Measurements from ENCODE around the gene SLC15A4.

Gene SLC15A4

GRCh38 chr12:128791395-128792322 is 32.1 kb downstream of the SLC15A4 start:
- Histone ChIP-seq H3K4me2 (no peak overlapping the region), H3K9ac (no peak overlapping the region), H3K27ac (no peak overlapping the region), H4K20me1 (ENCODE audit: insufficient read depth) (no peaks in the 10 kb centered on the region), H3K36me3 (ENCODE audit: insufficient read depth) (no peaks in the 10 kb centered on the region), H2AFZ (ENCODE audit: low read depth) (no peak overlapping the region), H3K4me1 (ENCODE audit: low read depth, poor library complexity, severe bottlenecking) (no peaks in the 10 kb centered on the region), H3K4me3 (IDR thresholded peaks at IDR 0.05; ENCODE audit: insufficient read depth, low read depth, low read length) (no peak overlapping the region), H3K79me2 (ENCODE audit: insufficient read depth, low read depth) (no peaks in the 10 kb centered on the region), H3K27me3 (ENCODE audit: insufficient read depth, low read depth) (no peaks in the 10 kb centered on the region)
- TF ChIP-seq, protein P1, sequence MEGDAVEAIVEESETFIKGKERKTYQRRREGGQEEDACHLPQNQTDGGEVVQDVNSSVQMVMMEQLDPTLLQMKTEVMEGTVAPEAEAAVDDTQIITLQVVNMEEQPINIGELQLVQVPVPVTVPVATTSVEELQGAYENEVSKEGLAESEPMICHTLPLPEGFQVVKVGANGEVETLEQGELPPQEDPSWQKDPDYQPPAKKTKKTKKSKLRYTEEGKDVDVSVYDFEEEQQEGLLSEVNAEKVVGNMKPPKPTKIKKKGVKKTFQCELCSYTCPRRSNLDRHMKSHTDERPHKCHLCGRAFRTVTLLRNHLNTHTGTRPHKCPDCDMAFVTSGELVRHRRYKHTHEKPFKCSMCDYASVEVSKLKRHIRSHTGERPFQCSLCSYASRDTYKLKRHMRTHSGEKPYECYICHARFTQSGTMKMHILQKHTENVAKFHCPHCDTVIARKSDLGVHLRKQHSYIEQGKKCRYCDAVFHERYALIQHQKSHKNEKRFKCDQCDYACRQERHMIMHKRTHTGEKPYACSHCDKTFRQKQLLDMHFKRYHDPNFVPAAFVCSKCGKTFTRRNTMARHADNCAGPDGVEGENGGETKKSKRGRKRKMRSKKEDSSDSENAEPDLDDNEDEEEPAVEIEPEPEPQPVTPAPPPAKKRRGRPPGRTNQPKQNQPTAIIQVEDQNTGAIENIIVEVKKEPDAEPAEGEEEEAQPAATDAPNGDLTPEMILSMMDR (conservative IDR thresholded peaks at IDR 0.05; ENCODE audit: low read depth, low read length): no peak

DNA sequence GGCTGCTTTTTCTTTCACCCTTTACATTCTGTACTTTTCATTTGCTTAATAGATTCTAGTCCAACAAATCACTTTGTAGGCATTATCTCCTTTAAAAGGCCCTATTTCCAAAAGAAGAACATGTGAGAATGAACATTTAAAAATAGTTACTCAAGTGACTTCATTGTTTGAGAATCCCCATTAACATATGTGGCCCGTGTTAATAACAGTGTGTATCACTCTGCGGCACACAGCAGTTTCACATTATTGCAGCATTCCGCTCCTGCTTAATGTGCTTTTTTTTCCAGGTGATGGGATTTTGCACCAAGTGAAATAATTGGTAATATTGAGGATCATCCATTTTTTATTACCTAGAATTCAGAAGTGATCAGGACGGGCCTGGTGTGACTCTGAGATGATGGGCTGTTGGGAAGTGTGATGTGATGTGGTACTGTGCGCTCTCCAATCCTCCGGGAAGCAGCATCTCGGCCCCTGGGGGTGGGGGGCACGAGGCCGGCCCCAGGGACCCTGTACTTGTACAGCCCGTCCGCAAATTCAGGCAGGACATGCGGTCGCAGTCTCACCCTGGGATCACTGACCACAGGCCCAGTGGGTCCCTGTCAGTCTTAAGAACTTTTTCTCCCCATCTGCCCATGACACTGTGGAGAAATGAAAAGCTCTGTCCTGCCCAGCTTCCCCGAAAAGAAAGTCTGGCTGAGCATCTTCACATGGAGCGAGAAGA is 32.9 kb downstream of the SLC15A4 start:
- Histone ChIP-seq H3K27ac (no peak overlapping the region), H3K4me3 (IDR thresholded peaks at IDR 0.05; ENCODE audit: insufficient read depth, low read depth, low read length) (no peak overlapping the region), H3K4me1 (ENCODE audit: low read depth, poor library complexity, severe bottlenecking) (no peaks in the 10 kb centered on the region), H3K27me3 (ENCODE audit: insufficient read depth, low read depth) (no peaks in the 10 kb centered on the region), H3K9ac (no peak overlapping the region), H3K36me3 (ENCODE audit: insufficient read depth) (no peaks in the 10 kb centered on the region), H3K79me2 (ENCODE audit: insufficient read depth, low read depth) (no peaks in the 10 kb centered on the region), H4K20me1 (ENCODE audit: insufficient read depth) (no peaks in the 10 kb centered on the region), H3K4me2 (no peak overlapping the region), H2AFZ (ENCODE audit: low read depth) (no peak overlapping the region)
- TF ChIP-seq, protein P1 (conservative IDR thresholded peaks at IDR 0.05; ENCODE audit: low read depth, low read length): no peak

- no peaks in the 10 kb centered on the region for H3K4me1 ChIP-seq (ENCODE audit: low read depth, poor library complexity, severe bottlenecking)
- H3K4me3 ChIP-seq (IDR thresholded peaks at IDR 0.05; ENCODE audit: insufficient read depth, low read depth, low read length): no peak overlapping the region
- H3K27ac ChIP-seq: no peak overlapping the region
- no peaks in the 10 kb centered on the region for H3K27me3 ChIP-seq (ENCODE audit: insufficient read depth, low read depth)
- H3K36me3 ChIP-seq (ENCODE audit: insufficient read depth): no peaks in the 10 kb centered on the region
- TF ChIP-seq, protein P1 (conservative IDR thresholded peaks at IDR 0.05; ENCODE audit: low read depth, low read length): no peak
- H4K20me1 ChIP-seq (ENCODE audit: insufficient read depth): no peaks in the 10 kb centered on the region
- no peak overlapping the region for H2AFZ ChIP-seq (ENCODE audit: low read depth)
- H3K9ac ChIP-seq: no peak overlapping the region
- H3K4me2 ChIP-seq: no peak overlapping the region
- no peaks in the 10 kb centered on the region for H3K79me2 ChIP-seq (ENCODE audit: insufficient read depth, low read depth)
Measured at GRCh38 chr12:128790221-128790620, 33.5 kb downstream of the SLC15A4 start.

GRCh38 chr12:128789356-128789929 is 34.3 kb downstream of the SLC15A4 start:
- Histone ChIP-seq H3K4me2 (no peak overlapping the region), H3K9ac (no peak overlapping the region)
- TF ChIP-seq, protein P1 (conservative IDR thresholded peaks at IDR 0.05; ENCODE audit: low read depth, low read length): no peak

More at GRCh38 chr12:128789356-128789929, 34.3 kb downstream of the SLC15A4 start:
- Histone ChIP-seq H3K79me2 (ENCODE audit: insufficient read depth, low read depth) (no peaks in the 10 kb centered on the region), H4K20me1 (ENCODE audit: insufficient read depth) (no peaks in the 10 kb centered on the region), H3K27me3 (ENCODE audit: insufficient read depth, low read depth) (no peaks in the 10 kb centered on the region), H3K4me3 (IDR thresholded peaks at IDR 0.05; ENCODE audit: insufficient read depth, low read depth, low read length) (no peak overlapping the region), H3K4me1 (ENCODE audit: low read depth, poor library complexity, severe bottlenecking) (no peaks in the 10 kb centered on the region), H2AFZ (ENCODE audit: low read depth) (no peak overlapping the region), H3K27ac (no peak overlapping the region), H3K36me3 (ENCODE audit: insufficient read depth) (no peaks in the 10 kb centered on the region)
